ENCODE measurements around the gene RAB9A. TPM values are rescaled to one million over a fixed set of nuclear protein-coding genes. Genes with fewer than 3 reads are reported as not detected.

Gene RAB9A
- total and polyA plus RNA-seq, 9 of the 15 experiments (the other 6 are each of a cell fraction or from before 2014, with no cell fraction given) = 13.5 to 20.8 (median 17.7) TPM

DNA sequence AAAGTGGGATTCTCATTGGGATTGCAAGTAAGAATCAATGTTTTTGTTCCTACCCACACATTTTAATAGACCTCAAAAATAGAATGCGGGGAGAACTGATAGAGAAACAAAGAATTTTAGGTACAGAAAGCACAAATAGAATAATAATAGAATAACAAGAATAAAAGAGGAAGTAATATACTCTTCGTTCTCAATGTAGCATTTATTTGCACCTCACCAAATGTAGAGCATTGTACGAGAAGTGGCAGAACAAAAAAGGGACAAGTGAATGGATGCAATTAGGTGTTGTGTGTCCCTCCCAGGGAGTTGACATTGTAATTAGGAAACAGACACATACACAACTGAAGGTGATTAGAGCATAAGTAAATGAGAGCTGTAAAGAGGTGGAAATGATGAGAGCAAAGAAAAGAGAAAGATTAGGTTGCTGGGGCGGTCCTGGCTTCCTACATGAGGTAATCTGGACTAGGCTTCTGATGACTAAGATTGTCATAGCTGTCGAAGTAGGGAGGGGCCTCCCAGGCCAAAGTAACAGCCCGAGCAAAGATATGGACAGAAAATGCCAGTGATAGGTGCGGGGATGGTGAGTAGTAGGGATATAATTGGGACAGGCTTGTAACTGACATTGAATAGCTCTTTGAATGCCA is 10.4 kb downstream of the RAB9A start (continued):
- TF ChIP-seq KDM1A (IDR thresholded peaks at IDR 0.05) (peak; percentile 10 to 48; a peak in 1 of 4 replicates), EZH2 (IDR thresholded peaks at IDR 0.05; ENCODE audit: borderline replicate concordance, low read depth, low read length) (no peak), ZEB2 (IDR thresholded peaks at IDR 0.05) (0 out of 2 replicates have a peak, but pooled peaks have one; percentile 41), GATAD2A (IDR thresholded peaks at IDR 0.05) (no peak), CBFA2T3 (IDR thresholded peaks at IDR 0.05) (no peak), NRF1 (conservative IDR thresholded peaks at IDR 0.05 in 1 of 2, IDR thresholded peaks at IDR 0.05 in 1 of 2) (no peak), JUND (IDR thresholded peaks at IDR 0.05; ENCODE audit: borderline replicate concordance, low read depth, low read length) (peak; percentile 84), JUND (tag; IDR thresholded peaks at IDR 0.05; ENCODE audit: borderline replicate concordance, low read depth, low read length) (peak; percentile 65; the same call in 1 of the 3 replicates), U2AF2 (optimal IDR thresholded peaks at IDR 0.05; ENCODE audit: low read depth, low read length) (no peak), ATF7 (IDR thresholded peaks at IDR 0.05) (peak; percentile 71), NFYB (IDR thresholded peaks at IDR 0.05; ENCODE audit: extremely low read depth, insufficient read length) (no peak)
- TF ChIP-seq, protein P1, sequence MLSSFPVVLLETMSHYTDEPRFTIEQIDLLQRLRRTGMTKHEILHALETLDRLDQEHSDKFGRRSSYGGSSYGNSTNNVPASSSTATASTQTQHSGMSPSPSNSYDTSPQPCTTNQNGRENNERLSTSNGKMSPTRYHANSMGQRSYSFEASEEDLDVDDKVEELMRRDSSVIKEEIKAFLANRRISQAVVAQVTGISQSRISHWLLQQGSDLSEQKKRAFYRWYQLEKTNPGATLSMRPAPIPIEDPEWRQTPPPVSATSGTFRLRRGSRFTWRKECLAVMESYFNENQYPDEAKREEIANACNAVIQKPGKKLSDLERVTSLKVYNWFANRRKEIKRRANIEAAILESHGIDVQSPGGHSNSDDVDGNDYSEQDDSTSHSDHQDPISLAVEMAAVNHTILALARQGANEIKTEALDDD (IDR thresholded peaks at IDR 0.05) = peak; percentile 90
- TF ChIP-seq, protein P2, sequence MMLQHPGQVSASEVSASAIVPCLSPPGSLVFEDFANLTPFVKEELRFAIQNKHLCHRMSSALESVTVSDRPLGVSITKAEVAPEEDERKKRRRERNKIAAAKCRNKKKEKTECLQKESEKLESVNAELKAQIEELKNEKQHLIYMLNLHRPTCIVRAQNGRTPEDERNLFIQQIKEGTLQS (IDR thresholded peaks at IDR 0.05) = peak; percentile 71
- TF ChIP-seq, protein P2 (CRISPR knock-in tag; conservative IDR thresholded peaks at IDR 0.05) = no peak
